Suppressor macrophage treated with lipopolysaccharide for 1 hour (primary cell): ENCODE results near the gene TMBIM4.
"Not testable (repeated sequence)": the region's sequence is repeated elsewhere in the genome, so short reads cannot be mapped to it uniquely, and the experiment has no call there.

Experiments
- DNase-seq, 3 donors: peaks; one replicate each; pipeline ENCODE4 v3.0.0-alpha.2; 2020 to 2022

Gene TMBIM4

GRCh38 chr12:66182956-66183355 is 13.2 kb upstream of the TMBIM4 start:
- no peak for DNase-seq

DNA sequence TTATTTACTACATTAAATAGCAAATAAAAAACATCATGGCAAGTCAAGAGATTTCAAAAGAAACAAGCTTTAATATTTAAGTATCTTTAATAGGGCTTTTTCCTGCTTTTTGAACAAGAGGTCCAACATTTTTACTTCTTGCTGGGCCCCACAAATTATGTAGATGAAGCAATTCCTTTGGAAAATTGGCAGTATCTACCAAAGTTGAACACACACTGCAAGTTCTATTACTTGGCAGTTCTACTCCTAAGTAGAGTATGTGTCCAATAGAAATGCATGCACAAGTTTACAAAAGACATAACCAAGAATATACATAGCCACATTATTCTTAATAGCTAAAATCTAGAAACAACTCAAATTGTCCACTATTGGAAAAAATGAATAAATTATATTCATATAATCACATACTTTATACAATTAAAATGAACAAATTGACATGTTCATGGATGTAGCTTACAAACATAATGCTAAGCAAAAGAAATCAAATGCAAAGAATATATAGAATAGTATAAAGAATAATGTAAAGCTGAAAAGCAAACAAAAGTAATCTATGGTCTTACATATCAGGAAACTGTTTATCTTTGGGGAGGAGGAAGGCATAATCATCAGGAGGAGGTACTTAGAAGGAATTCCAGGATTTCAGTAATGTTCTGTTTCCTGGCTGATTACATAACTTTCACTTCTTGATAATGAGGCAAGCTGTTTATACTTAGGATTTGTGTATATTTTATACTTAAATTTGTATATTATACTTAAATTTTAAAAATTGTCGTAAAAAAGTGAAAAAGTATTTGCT is 6.5 kb upstream of the TMBIM4 start:
- DNase-seq = peak; percentile 56 to 83 (median 78)

DNA sequence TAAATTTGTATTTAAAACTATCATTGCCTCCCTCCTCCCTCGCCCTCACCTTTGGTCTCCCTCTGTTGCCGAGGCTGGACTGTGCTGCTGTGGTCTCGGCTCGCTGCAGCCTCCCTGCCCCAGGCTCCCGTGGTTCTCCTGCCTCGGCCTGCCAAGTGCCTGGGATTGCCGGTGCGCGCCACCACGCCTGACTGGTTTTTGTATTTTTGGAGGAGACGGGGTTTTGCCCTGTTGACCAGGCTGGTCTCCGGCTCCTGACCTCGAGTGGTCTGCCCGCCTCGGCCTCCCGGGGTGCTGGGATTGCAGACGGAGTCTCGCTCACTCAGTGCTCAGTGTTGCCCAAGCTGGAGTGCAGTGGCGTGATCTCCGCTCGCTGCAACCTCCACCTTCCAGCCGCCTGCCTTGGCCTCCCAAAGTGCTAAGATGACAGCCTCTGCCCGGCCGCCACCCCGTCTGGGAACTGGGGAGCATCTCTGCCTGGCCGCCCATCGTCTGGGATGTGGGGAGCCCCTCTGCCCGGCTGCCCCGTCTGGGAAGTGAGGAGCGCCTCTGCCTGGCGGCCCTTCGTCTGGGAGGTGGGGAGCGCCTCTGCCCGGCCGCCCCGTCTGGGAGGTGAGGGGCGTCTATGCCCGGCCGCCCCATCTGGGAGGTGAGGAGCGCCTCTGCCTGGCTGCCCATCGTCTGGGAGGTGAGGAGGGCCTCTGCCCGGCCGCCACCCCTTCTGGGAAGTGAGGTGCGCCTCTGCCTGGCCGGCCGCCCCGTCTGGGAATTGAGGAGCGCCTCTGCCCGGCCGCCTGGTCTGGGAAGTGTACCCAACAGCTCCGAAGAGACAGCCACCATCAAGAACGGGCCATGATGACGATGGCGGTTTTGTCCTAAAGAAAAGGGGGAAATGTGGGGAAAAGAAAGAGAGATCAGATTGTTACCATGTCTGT is 4.9 kb upstream of the TMBIM4 start:
- not testable (repeated sequence) for DNase-seq

- no peak for DNase-seq
These were observed 810 bp upstream of the TMBIM4 start for GRCh38 chr12:66170606-66171005.

DNA sequence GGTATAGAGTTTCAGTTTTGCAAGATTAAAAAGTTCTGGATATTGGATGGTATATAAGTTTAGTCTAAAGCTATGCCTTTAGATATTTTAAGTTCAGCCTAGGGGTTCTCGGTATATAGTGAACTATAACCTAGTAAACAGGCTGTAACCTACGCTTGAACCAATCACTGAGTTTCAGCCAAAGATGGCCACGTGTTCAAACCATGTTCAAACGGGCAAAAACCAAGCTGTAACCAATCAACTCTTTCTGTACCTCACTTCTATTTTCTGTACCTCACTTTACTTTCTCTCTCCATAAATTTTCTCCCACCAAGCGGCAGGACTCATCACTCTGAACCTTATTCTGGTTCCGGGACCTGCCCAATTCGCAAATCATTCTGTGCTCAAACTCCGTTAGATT is 1.4 kb downstream of the TMBIM4 start:
- DNase-seq = no peak

DNA sequence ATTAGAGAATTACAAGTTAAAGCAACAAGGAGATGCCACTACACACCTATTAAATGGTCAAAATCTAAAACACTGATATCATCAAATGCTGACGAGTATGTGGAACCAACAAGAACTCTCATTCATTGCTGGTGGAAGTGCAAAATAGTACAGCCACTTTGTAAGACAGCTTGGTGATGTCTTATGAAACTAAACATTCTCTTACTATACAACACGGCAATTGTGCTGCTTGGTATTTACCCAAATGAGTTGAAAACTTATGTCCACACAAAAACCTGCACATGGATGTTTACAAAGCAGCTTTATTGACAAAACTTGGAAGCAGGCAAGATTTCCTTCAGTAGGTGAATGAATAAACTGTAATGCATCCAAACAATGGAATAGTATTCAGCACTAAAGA is 3.2 kb downstream of the TMBIM4 start:
- no peak for DNase-seq

DNA sequence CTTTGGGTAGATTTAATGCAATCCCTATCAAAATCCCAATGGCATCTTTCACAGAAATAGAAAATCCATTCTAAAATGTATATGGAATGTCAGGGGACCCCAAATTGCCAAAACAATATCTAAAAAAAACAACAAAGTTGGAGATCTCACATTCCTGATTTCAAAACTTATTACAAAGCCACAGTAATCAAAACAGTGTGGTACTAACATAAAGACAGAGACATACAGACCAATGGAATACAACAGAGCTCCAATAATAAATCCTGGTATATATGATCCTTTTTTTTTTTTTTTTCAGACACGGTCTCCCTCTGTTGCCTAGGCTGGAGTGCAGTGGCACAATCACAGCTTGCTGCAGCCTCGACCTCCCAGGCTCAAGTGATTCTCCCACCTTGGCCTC is 4.7 kb downstream of the TMBIM4 start:
- DNase-seq = no peak

GRCh38 chr12:66164349-66164821 is 5.4 kb downstream of the TMBIM4 start:
- no peak for DNase-seq

DNA sequence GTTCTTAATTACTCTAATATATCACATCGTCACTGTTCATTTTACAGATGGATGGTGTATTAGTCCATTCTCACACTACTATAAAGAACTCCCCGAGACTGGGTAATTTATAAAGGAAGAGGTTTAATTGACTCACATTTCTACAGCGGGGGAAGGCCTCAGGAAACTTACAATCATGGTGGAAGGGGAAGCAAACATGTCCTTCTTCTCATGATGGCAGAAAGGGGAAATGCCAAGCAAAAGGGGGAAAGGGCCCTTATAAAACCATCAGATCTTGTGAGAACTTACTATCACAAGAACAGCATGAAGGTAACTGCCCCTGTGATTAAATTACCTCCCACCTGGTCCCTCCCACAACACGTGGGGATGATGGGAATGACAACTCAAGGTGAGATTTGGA is 6.5 kb downstream of the TMBIM4 start:
- DNase-seq = peak; percentile 47 to 56 (median 54)

GRCh38 chr12:66162701-66163100 is 7.1 kb downstream of the TMBIM4 start:
- DNase-seq = no peak

DNA sequence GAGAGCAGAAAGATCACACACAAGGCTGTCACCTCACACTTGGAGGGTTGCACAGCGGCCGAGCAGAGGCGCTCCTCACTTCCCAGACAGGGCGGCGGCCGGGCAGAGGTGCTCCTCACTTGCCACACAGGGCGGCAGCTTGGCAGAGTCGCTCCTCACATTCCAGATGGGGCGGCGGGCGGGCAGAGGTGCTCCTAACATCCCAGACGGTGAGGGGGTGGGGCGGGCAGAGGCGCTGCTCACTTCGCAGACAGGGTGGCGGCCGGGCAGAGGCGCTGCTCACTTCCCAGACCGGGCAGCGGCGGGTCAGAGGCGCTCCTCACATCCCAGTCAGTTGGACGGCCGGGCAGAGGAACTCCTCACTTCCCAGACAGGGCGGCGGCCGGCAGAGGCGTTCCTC is 9.1 kb downstream of the TMBIM4 start:
- no peak for DNase-seq

DNA sequence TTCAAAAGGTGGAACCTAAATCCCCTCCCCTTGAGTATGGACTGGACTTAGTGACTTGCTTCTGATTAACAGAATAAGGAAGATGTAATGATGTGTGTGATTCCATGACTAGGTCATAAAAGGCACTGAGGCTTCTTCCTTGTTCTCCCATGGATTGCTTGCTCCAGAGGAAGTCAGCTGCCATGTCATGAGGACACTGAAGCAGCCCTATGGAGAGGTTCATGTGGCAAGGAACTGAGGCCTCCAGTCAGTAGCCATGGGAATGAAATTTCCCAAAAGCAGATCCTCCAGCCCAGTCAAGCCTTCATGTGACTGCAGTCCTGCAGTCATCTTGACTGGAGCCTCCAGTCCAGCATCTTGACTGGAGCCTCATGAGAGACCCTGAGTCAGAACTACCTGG is 10.7 kb downstream of the TMBIM4 start:
- peak; percentile 29 to 54 (median 34) for DNase-seq

GRCh38 chr12:66156654-66157053 is 13.1 kb downstream of the TMBIM4 start:
- no peak for DNase-seq

DNA sequence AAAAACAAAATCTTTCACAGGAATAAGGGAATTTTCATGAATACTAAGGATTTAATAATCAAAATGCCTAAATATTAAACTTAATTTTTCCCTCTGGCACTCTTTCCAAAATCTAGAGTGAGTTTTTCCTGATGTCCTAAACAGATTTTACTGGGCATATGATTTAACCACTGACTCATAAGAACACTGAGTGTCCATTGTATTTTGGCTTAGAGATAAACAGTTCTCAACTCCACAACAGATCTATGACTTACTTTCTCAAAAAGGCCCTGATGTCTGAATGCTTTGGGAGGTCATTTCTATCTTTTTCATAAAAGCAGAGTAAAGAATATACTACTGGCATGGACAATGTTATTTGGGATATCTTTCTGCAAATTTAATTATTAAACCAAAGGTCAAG is 15.0 kb downstream of the TMBIM4 start:
- DNase-seq = no peak

GRCh38 chr12:66152732-66153131 is 17.1 kb downstream of the TMBIM4 start:
- DNase-seq = peak in 2 of 3 donors; percentile 49 to 68

GRCh38 chr12:66149702-66150398 is 19.9 kb downstream of the TMBIM4 start:
- peak; percentile 76 to 87 (median 76) for DNase-seq

- peak; percentile 65 to 82 (median 79) for DNase-seq
These were observed 24.7 kb downstream of the TMBIM4 start for GRCh38 chr12:66144791-66145754.

GRCh38 chr12:66143868-66144267 is 25.9 kb downstream of the TMBIM4 start:
- no peak for DNase-seq

GRCh38 chr12:66142826-66143225 is 27.0 kb downstream of the TMBIM4 start:
- no peak for DNase-seq

- no peak for DNase-seq
These were observed 28.5 kb downstream of the TMBIM4 start for GRCh38 chr12:66141299-66141698.

- DNase-seq = no peak
These were observed 29.1 kb downstream of the TMBIM4 start for GRCh38 chr12:66140731-66141130.

DNA sequence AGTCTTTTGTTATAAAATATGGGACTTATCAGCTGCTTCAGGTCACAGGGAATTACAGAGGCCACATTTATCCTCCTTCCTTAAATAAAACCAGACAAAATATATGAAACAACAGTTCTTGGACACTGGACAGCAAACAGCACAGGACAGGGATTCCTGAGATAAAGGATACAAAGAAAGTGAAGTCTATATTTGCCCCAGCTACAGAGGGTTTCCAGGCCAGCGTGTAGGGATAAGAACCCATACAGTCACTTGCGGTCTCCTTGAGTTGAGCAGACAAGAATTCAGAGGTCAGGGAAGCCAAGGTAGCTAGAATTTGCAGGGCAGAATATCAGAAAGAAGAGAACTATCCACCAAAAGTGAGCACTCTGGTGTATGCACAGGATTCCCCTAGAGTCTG is 30.5 kb downstream of the TMBIM4 start:
- no peak for DNase-seq
